ENCODE data around the gene IARS1. TPM values are rescaled to one million over a fixed set of nuclear protein-coding genes. Genes with fewer than 3 reads are reported as not detected.

The IARS1 gene
- 136 TPM for total RNA-seq

GRCh38 chr9:92293452-92294296 lies at the start of gene IARS1:
IARS1 (minus strand) TSS chr9:92293697; CDS start chr9:92289419, 4,278 bp downstream.

GRCh38 chr9:92325269-92325990 lies 31.9 kb upstream of the IARS1 start, which contains the start of the genes CENPP and NOL8:
CENPP (plus strand) TSS chr9:92325953.
NOL8 (minus strand) TSS chr9:92325350; CDS start chr9:92324161, 1,189 bp downstream.

Small RNAs within 50 kb of the gene (small RNA-seq; reads per million reads assigned to genes)
- not detected for gene MIR3651
- gene SNORA84, result 0.13 reads per million

Other genes starting within 250 kb of the IARS1 start
- 85.1 TPM for gene SPTLC1, start 178.3 kb downstream of the IARS1 start, total RNA-seq
- 19.1 TPM for gene NOL8, start 31.7 kb upstream of the IARS1 start, total RNA-seq
- 6.5 TPM for gene CENPP, start 32.3 kb upstream of the IARS1 start, total RNA-seq
- 11.8 TPM for gene OGN, start 110.9 kb upstream of the IARS1 start, total RNA-seq
- gene OMD, start 130.8 kb upstream of the IARS1 start, total RNA-seq, result 1.6 TPM
- 2.3 TPM for gene ASPN, start 188.8 kb upstream of the IARS1 start, total RNA-seq
- gene ECM2, start 242.3 kb upstream of the IARS1 start, total RNA-seq, result 5.3 TPM

Data from diencephalon (tissue), 1 donor.